NT2/D1 (cell line): ENCODE results near the gene TAF15.

Experiments used
- DNase-seq: peaks from one replicate; pipeline ENCODE4 v3.0.0-alpha.2; 2011; ENCODE audit warnings: low read depth, low spot score
- H3K27me3 ChIP-seq: 2 replicates; pipeline ENCODE4 v1.6.0; 2011; ENCODE audit warnings: mild to moderate bottlenecking; ENCODE audit not compliant: insufficient read length, insufficient read depth
- H3K36me3 ChIP-seq: 2 replicates; pipeline ENCODE4 v1.6.1; 2011; ENCODE audit warnings: mild to moderate bottlenecking, low read length, mixed read lengths; ENCODE audit not compliant: insufficient read depth, insufficient read length
- H3K4me1 ChIP-seq: 2 replicates; pipeline ENCODE4 v1.5.1; 2011; ENCODE audit not compliant: insufficient read depth, insufficient read length
- H3K4me3 ChIP-seq: 2 replicates; pipeline ENCODE4 v1.5.1; 2011; ENCODE audit warnings: low read depth; ENCODE audit not compliant: insufficient read length
- H3K9ac ChIP-seq: 2 replicates; pipeline ENCODE4 v1.6.0; 2011; ENCODE audit warnings: low read depth; ENCODE audit not compliant: insufficient read length
- H3K9me3 ChIP-seq: 2 replicates; pipeline ENCODE4 v1.5.1; 2011; ENCODE audit warnings: mild to moderate bottlenecking, low read length; ENCODE audit not compliant: insufficient read depth
- SUZ12 ChIP-seq: IDR thresholded peaks from 2 replicates; pipeline ENCODE4 v1.6.1; 2011; ENCODE audit not compliant: insufficient read length, insufficient read depth; ENCODE audit errors: extremely low read depth
- YY1 ChIP-seq: IDR thresholded peaks from 2 replicates; pipeline ENCODE4 v1.6.1; 2011; ENCODE audit not compliant: insufficient read length, insufficient read depth
- ZNF274 ChIP-seq: IDR thresholded peaks from 2 replicates; pipeline ENCODE4 v1.6.1; 2011; ENCODE audit warnings: mild to moderate bottlenecking, low read depth, low read length

Gene TAF15

GRCh38 chr17:35819455-35819854, 10.2 kb downstream of the TAF15 start:
- TF ChIP-seq ZNF274 (no peak), SUZ12 (no peak), YY1 (no peak)
- Histone ChIP-seq H3K4me3 (no peak overlapping the region), H3K9ac (no peak overlapping the region), H3K27me3 (no peaks in the 10 kb centered on the region), H3K9me3 (no peaks in the 10 kb centered on the region), H3K36me3 (peaks cover 78% of the 10 kb centered on the region), H3K4me1 (no peaks in the 10 kb centered on the region)
- no peak for DNase-seq

GRCh38 chr17:35821308-35821707, 12.0 kb downstream of the TAF15 start:
- TF ChIP-seq YY1 (no peak), ZNF274 (no peak), SUZ12 (no peak)
- no peak overlapping the region for H3K9ac ChIP-seq
- DNase-seq, result no peak
- H3K4me1 ChIP-seq, result no peaks in the 10 kb centered on the region
- no peak overlapping the region for H3K4me3 ChIP-seq
- no peaks in the 10 kb centered on the region for H3K9me3 ChIP-seq
- H3K27me3 ChIP-seq, result no peaks in the 10 kb centered on the region
- H3K36me3 ChIP-seq, result peaks cover 83% of the 10 kb centered on the region

GRCh38 chr17:35825206-35825605, 15.9 kb downstream of the TAF15 start:
- H3K9me3 ChIP-seq, result no peaks in the 10 kb centered on the region
- H3K4me3 ChIP-seq, result no peak overlapping the region
- no peak for DNase-seq
- no peaks in the 10 kb centered on the region for H3K27me3 ChIP-seq
- H3K4me1 ChIP-seq, result no peaks in the 10 kb centered on the region
- no peak for TF ChIP-seq ZNF274
- no peak for TF ChIP-seq SUZ12
- TF ChIP-seq YY1, result no peak
- H3K36me3 ChIP-seq, result peaks cover 72% of the 10 kb centered on the region
- H3K9ac ChIP-seq, result no peak overlapping the region

GRCh38 chr17:35841101-35841500, 31.8 kb downstream of the TAF15 start:
- Histone ChIP-seq H3K36me3 (peaks cover 76% of the 10 kb centered on the region), H3K4me3 (no peak overlapping the region), H3K27me3 (no peaks in the 10 kb centered on the region), H3K9me3 (no peaks in the 10 kb centered on the region), H3K4me1 (no peaks in the 10 kb centered on the region), H3K9ac (no peak overlapping the region)
- no peak for DNase-seq
- no peak for TF ChIP-seq YY1
- no peak for TF ChIP-seq ZNF274
- TF ChIP-seq SUZ12, result no peak

- Histone ChIP-seq H3K36me3 (peaks cover 76% of the 10 kb centered on the region), H3K9me3 (no peaks in the 10 kb centered on the region), H3K9ac (no peak overlapping the region), H3K27me3 (no peaks in the 10 kb centered on the region), H3K4me3 (no peak overlapping the region), H3K4me1 (no peaks in the 10 kb centered on the region)
- TF ChIP-seq SUZ12 (no peak), ZNF274 (no peak), YY1 (no peak)
- DNase-seq, result no peak
Measured at GRCh38 chr17:35841505-35841904, 32.2 kb downstream of the TAF15 start.

GRCh38 chr17:35842239-35842638, 33.0 kb downstream of the TAF15 start:
- Histone ChIP-seq H3K27me3 (no peaks in the 10 kb centered on the region), H3K4me1 (no peaks in the 10 kb centered on the region), H3K9me3 (no peaks in the 10 kb centered on the region), H3K9ac (no peak overlapping the region), H3K36me3 (peaks cover 74% of the 10 kb centered on the region), H3K4me3 (no peak overlapping the region)
- no peak for TF ChIP-seq SUZ12
- no peak for TF ChIP-seq ZNF274
- TF ChIP-seq YY1, result no peak
- no peak for DNase-seq

GRCh38 chr17:35843698-35844097, 34.4 kb downstream of the TAF15 start:
- no peak overlapping the region for H3K9ac ChIP-seq
- TF ChIP-seq YY1 (no peak), SUZ12 (no peak), ZNF274 (no peak)
- no peaks in the 10 kb centered on the region for H3K27me3 ChIP-seq
- DNase-seq, result no peak
- no peaks in the 10 kb centered on the region for H3K9me3 ChIP-seq
- H3K4me1 ChIP-seq, result no peaks in the 10 kb centered on the region
- H3K36me3 ChIP-seq, result peaks cover 71% of the 10 kb centered on the region
- H3K4me3 ChIP-seq, result no peak overlapping the region
